CD4-positive, alpha-beta T cell (primary cell): ENCODE data around the gene KLRK1. TPM values are rescaled to one million over a fixed set of nuclear protein-coding genes. Genes with fewer than 3 reads are reported as not detected.

ENCODE experiments used
- total RNA-seq, 174 experiments: library from RNA in 2 of 174; stranded (reverse) in 2 of 174; gene quantifications; one replicate each; pipeline ENCODE4 v1.2.3 and lab custom pipeline; 2021 to 2026

KLRK1 gene
- total RNA-seq, 2 experiments from 2014 or later: 0.96 to 1.0 TPM

Other genes starting within 250 kb of the KLRK1 start
- gene OLR1, start 217.9 kb downstream of the KLRK1 start, total RNA-seq: not detected
- gene TMEM52B, start 211.0 kb downstream of the KLRK1 start, total RNA-seq: not detected
- 100 to 1,000 TPM; 267 to 276 TPM for gene GABARAPL1, start 177.2 kb downstream of the KLRK1 start, total RNA-seq
- 1 to 10 TPM in 1 of 2 experiments, under 1 TPM in 1; 0.87 to 1.0 TPM for gene KLRD1, start 82.2 kb downstream of the KLRK1 start, total RNA-seq
- not detected for gene KLRC4, start 19.7 kb upstream of the KLRK1 start, total RNA-seq
- gene KLRC3, start 30.6 kb upstream of the KLRK1 start, total RNA-seq: not detected
- under 1 TPM in 1 of 2 experiments, not detected in 1; 0.22 TPM for gene KLRC2, start 46.0 kb upstream of the KLRK1 start, total RNA-seq
- not detected for gene KLRC1, start 63.3 kb upstream of the KLRK1 start, total RNA-seq
- gene EIF2S3B, start 115.8 kb upstream of the KLRK1 start, total RNA-seq: 1 to 10 TPM; 1.1 to 1.2 TPM
- 1 to 10 TPM; 7.5 to 7.7 TPM for gene MAGOHB, start 223.6 kb upstream of the KLRK1 start, total RNA-seq